Mesenchymal stem cell (in vitro differentiated cells and primary cell): ENCODE results near the gene FOXK2.
"Not testable (repeated sequence)": the region's sequence is repeated elsewhere in the genome, so short reads cannot be mapped to it uniquely, and the experiment has no call there.

ENCODE experiments used
- DNase-seq: peaks from one replicate; pipeline ENCODE4 v3.0.0-alpha.2; 2013
- H2AFZ ChIP-seq: one replicate; pipeline ENCODE4 v1.6.1; 2013; ENCODE audit warnings: low read depth, mild to moderate bottlenecking, control low read depth, inconsistent platforms, low read length, moderate library complexity
- H2AK5ac ChIP-seq: 2 replicates; pipeline ENCODE4 v1.6.1; 2013; ENCODE audit warnings: low read length, moderate library complexity, mild to moderate bottlenecking, inconsistent platforms; ENCODE audit not compliant: severe bottlenecking
- H2BK120ac ChIP-seq: one replicate; pipeline ENCODE4 v1.6.1; 2013; ENCODE audit warnings: low read depth, mild to moderate bottlenecking, inconsistent platforms, low read length, moderate library complexity
- H2BK12ac ChIP-seq, 2 experiments: one replicate each; pipeline ENCODE4 v1.6.1; 2013; ENCODE audit warnings: inconsistent platforms in 2 of 2, low read length in 2 of 2, mild to moderate bottlenecking in 2 of 2, moderate library complexity in 2 of 2, control low read depth in 1 of 2
- H2BK15ac ChIP-seq: one replicate; pipeline ENCODE4 v1.6.1; 2013; ENCODE audit warnings: mild to moderate bottlenecking, low read depth, inconsistent platforms; ENCODE audit not compliant: poor library complexity, severe bottlenecking
- H2BK5ac ChIP-seq: 2 replicates; pipeline ENCODE4 v1.6.1; 2013; ENCODE audit warnings: low read depth, mild to moderate bottlenecking, low read length, control low read depth, inconsistent platforms; ENCODE audit not compliant: poor library complexity, severe bottlenecking
- H3K14ac ChIP-seq, 2 experiments: one replicate each; pipeline ENCODE4 v1.6.1; 2013; ENCODE audit warnings: inconsistent platforms in 2 of 2, low read length in 2 of 2, control low read depth in 1 of 2, mild to moderate bottlenecking in 1 of 2, moderate library complexity in 1 of 2
- H3K18ac ChIP-seq, 2 experiments: one replicate each; pipeline ENCODE4 v1.6.1; 2013; ENCODE audit warnings: inconsistent platforms in 2 of 2, low read length in 2 of 2, control low read depth in 1 of 2, low read depth in 1 of 2, mild to moderate bottlenecking in 1 of 2
- H3K23ac ChIP-seq, 2 experiments: one replicate each; pipeline ENCODE4 v1.6.1; 2013; ENCODE audit warnings: inconsistent platforms in 2 of 2, low read length in 2 of 2, mild to moderate bottlenecking in 2 of 2, moderate library complexity in 2 of 2, control low read depth in 1 of 2
- H3K27ac ChIP-seq: 2 replicates; pipeline ENCODE4 v1.5.1; 2013; ENCODE audit warnings: mild to moderate bottlenecking, moderate library complexity, low read length, control low read depth, inconsistent platforms; ENCODE audit not compliant: poor library complexity, severe bottlenecking
- H3K27me3 ChIP-seq, 2 experiments: 2 replicates each; pipeline versions ENCODE4 v1.6.1 to v1.7.0; 2013; ENCODE audit warnings: low read length in 2 of 2, mild to moderate bottlenecking in 2 of 2, moderate library complexity in 2 of 2, control low read depth in 1 of 2, inconsistent platforms in 1 of 2; ENCODE audit not compliant: control insufficient read depth in 1 of 2, insufficient read depth in 1 of 2
- H3K36me3 ChIP-seq, 2 experiments: 2 replicates each; pipeline versions ENCODE4 v1.6.1 to v1.7.0; 2013; ENCODE audit warnings: low read length in 2 of 2, control low read depth in 1 of 2, inconsistent platforms in 1 of 2, low read depth in 1 of 2, mild to moderate bottlenecking in 1 of 2; ENCODE audit not compliant: insufficient read depth in 2 of 2, control insufficient read depth in 1 of 2
- H3K4ac ChIP-seq, 2 experiments: one replicate each; pipeline ENCODE4 v1.6.1; 2013; ENCODE audit warnings: inconsistent platforms in 2 of 2, low read length in 2 of 2, mild to moderate bottlenecking in 2 of 2, moderate library complexity in 2 of 2, control low read depth in 1 of 2, low read depth in 1 of 2
- H3K4me1 ChIP-seq: 2 replicates; pipeline ENCODE4 v1.6.1; 2013; ENCODE audit warnings: low read depth, low read length, control low read depth; ENCODE audit not compliant: control insufficient read depth, insufficient read depth
- H3K4me2 ChIP-seq: 2 replicates; pipeline ENCODE4 v1.6.1; 2013; ENCODE audit warnings: low read length, mild to moderate bottlenecking, inconsistent platforms; ENCODE audit not compliant: poor library complexity, severe bottlenecking
- H3K4me3 ChIP-seq, 2 experiments: 2 replicates each; pipeline versions ENCODE4 v1.5.1 to v1.7.0; 2013; ENCODE audit warnings: low read length in 2 of 2, mild to moderate bottlenecking in 2 of 2, control low read depth in 1 of 2, low read depth in 1 of 2; ENCODE audit not compliant: insufficient read depth in 1 of 2
- H3K79me1 ChIP-seq: replicated peaks from 2 replicates; pipeline ENCODE4 v1.6.1; 2013; ENCODE audit warnings: mild to moderate bottlenecking, control low read depth, low read length, inconsistent platforms; ENCODE audit not compliant: poor library complexity, severe bottlenecking
- H3K9ac ChIP-seq: 2 replicates; pipeline ENCODE4 v1.7.0; 2013; ENCODE audit warnings: mild to moderate bottlenecking, low read length, moderate library complexity
- H3K9me3 ChIP-seq: 2 replicates; pipeline ENCODE4 v1.7.0; 2013; ENCODE audit warnings: mild to moderate bottlenecking, low read length; ENCODE audit not compliant: control insufficient read depth
- H4K8ac ChIP-seq: one replicate; pipeline ENCODE4 v1.6.1; 2013; ENCODE audit warnings: inconsistent platforms, mild to moderate bottlenecking, low read length, moderate library complexity
- H4K91ac ChIP-seq: one replicate; pipeline ENCODE4 v1.6.1; 2013; ENCODE audit warnings: mild to moderate bottlenecking, low read length, inconsistent platforms
- WGBS: methylation state at CpG from one replicate; pipeline ENCODE4 v1.1.7; 2013; ENCODE audit warnings: mixed read lengths; 5-methylcytosine and 5-hydroxymethylcytosine counted together

The FOXK2 gene

DNA sequence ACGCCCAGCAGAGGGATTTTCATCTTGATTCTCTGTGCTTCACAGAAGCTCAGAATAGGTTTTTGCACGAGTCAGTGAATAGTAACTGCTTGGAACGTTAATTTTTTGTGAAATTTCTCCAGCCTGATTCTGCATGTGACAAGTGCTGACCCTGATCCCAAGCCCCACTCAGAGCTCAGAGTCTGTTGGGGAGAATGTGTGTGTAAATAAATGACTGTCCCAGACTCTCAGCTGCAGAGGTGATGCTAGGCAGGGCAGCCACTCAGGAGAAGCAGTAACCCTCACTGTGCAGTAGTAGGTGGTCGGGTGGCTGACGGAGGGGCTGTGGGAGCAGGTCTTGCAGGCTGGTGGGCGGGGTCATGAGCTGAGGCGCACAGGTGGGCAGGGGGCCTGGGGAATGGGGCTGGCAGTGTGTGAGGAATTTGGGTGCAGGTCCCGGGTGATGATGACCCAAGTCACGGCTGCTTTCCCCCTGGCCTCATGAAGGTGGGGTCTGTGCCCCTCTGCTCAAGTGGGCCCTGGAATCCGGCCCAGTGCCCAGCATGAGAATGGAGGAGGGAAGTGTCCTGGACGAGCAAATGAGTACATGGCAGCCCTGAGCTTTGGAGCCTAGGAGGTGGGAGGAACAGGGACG is 16.3 kb upstream of the FOXK2 start:
- H2BK15ac ChIP-seq, result no peak overlapping the region
- H3K4ac ChIP-seq, result no peak overlapping the region
- H3K14ac ChIP-seq, result no peak overlapping the region
- H3K9ac ChIP-seq, result no peak overlapping the region
- no peak overlapping the region for H4K8ac ChIP-seq
- H3K4me3 ChIP-seq, result no peak overlapping the region
- no peaks in the 10 kb centered on the region for H3K36me3 ChIP-seq
- WGBS, result 84% methylated on average over 12 of the region's 12 CpGs
- no peak overlapping the region for H3K18ac ChIP-seq
- H3K23ac ChIP-seq, result no peak overlapping the region
- no peaks in the 10 kb centered on the region for H3K9me3 ChIP-seq
- H4K91ac ChIP-seq, result no peak overlapping the region
- no peak overlapping the region for H2BK12ac ChIP-seq
- H2AFZ ChIP-seq, result no peak overlapping the region
- no peak for DNase-seq
- H3K79me1 ChIP-seq, result no peaks in the 10 kb centered on the region
- H3K4me1 ChIP-seq, result peaks cover 3% of the 10 kb centered on the region
- no peak overlapping the region for H3K4me2 ChIP-seq
- no peak overlapping the region for H2AK5ac ChIP-seq
- peaks cover 0 to 3% of the 10 kb centered on the region in 2 experiments for H3K27me3 ChIP-seq
- H2BK5ac ChIP-seq, result no peak overlapping the region
- no peak overlapping the region for H3K27ac ChIP-seq
- H2BK120ac ChIP-seq, result no peak overlapping the region

DNA sequence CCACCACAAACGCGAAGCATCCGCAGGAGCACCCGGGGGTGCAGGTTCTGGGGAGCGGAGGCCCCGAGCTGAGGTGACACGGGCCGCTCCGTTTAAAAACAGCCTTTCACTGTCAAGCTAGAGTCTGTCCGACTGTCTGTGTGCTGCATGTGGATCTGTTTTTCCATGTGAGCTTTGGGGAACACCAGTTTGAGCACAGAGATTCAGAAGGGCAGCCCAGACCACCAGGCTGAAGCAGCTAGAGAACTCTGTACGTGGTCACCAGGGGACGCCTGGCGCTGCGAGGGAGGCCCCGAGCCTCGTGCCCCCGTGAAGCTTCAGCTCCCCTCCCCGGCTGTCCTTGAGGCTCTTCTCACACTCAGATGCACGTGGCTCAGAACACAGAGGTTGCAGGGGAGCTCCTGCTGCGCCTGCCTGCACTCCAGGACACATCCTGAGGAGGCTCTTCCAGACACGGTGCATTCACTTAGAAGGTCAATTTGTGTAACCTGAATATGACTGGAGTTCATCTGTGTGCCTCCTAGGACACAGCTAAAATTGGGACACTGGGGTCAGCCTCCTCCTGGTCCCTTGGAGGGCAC is 15.7 kb upstream of the FOXK2 start:
- H3K9me3 ChIP-seq, result no peaks in the 10 kb centered on the region

DNA sequence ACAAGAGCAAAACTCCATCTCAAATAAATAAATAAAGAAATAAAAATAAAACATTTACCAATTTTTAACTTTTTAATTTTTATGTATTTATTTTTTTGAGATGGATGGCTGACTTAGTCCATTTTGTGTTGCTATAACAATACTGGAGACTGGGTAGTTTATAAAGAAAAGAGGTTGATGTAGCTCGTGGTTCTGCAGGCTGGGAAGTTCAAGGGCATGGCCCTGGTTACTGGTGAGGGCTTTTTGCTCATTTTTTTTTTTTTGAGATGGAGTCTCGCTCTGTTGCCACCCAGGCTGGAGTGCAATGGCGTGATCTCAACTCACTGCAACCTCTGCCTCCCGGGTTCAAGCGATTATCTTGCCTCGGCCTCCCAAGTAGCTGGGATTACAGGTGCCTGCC is 14.2 kb upstream of the FOXK2 start:
- Histone ChIP-seq H3K9ac (no peak overlapping the region), H3K36me3 (no peaks in the 10 kb centered on the region), H3K4ac (no peak overlapping the region), H3K4me1 (peaks cover 2% of the 10 kb centered on the region), H3K4me3 (no peak overlapping the region), H4K8ac (no peak overlapping the region), H3K4me2 (no peak overlapping the region), H3K79me1 (no peaks in the 10 kb centered on the region), H2AK5ac (no peak overlapping the region), H2BK12ac (no peak overlapping the region), H2BK120ac (no peak overlapping the region), H3K27me3 (peaks cover 0 to 3% of the 10 kb centered on the region in 2 experiments), H3K23ac (no peak overlapping the region), H3K14ac (no peak overlapping the region), H2AFZ (no peak overlapping the region), H2BK5ac (no peak overlapping the region), H2BK15ac (no peak overlapping the region), H4K91ac (no peak overlapping the region), H3K27ac (no peak overlapping the region), H3K18ac (no peak overlapping the region), H3K9me3 (no peaks in the 10 kb centered on the region)
- no peak for DNase-seq
- WGBS, result 91% methylated on average over 6 of the region's 6 CpGs

More for the DNA sequence above, 15.7 kb upstream of the FOXK2 start:
- H3K4ac ChIP-seq, result no peak overlapping the region
- no peak overlapping the region for H4K8ac ChIP-seq
- H3K79me1 ChIP-seq, result no peaks in the 10 kb centered on the region
- no peak overlapping the region for H2BK120ac ChIP-seq
- no peak overlapping the region for H2BK12ac ChIP-seq
- no peak overlapping the region for H2AK5ac ChIP-seq
- no peaks in the 10 kb centered on the region for H3K36me3 ChIP-seq
- H3K4me2 ChIP-seq, result no peak overlapping the region
- no peak overlapping the region for H2AFZ ChIP-seq
- no peak overlapping the region for H3K27ac ChIP-seq
- WGBS, result 90% methylated on average over 21 of the region's 21 CpGs
- no peak overlapping the region for H2BK15ac ChIP-seq
- no peak for DNase-seq
- no peak overlapping the region for H3K23ac ChIP-seq
- no peak overlapping the region for H2BK5ac ChIP-seq
- H3K18ac ChIP-seq, result no peak overlapping the region
- no peak overlapping the region for H3K14ac ChIP-seq
- no peak overlapping the region for H3K9ac ChIP-seq
- H3K4me1 ChIP-seq, result peaks cover 3% of the 10 kb centered on the region
- H3K4me3 ChIP-seq, result no peak overlapping the region
- peaks cover 0 to 3% of the 10 kb centered on the region in 2 experiments for H3K27me3 ChIP-seq
- no peak overlapping the region for H4K91ac ChIP-seq

DNA sequence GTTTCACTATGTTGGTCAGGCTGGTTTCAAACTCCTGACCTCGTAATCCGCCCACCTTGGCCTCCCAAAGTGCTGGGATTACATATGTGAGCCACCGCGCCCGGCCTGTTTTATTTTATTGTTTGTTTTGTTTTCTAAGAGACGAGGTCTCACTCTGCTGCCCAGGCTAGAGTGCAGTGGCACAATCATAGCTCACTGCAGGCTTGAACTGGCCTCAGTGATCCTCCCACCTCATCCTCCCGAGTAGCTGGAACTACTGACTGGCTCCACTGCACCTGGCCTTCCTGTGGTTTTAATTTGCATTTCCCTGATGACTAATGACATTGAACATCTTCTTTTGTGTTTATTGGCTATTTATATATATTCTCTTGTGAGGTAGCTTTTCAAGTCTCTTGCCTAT is 13.1 kb upstream of the FOXK2 start:
- not testable (repeated sequence) for H3K4me3 ChIP-seq, H3K23ac ChIP-seq, H3K9ac ChIP-seq, H3K79me1 ChIP-seq, H2BK15ac ChIP-seq, H3K14ac ChIP-seq, H2BK12ac ChIP-seq, H3K9me3 ChIP-seq, H3K4me1 ChIP-seq, H3K27me3 ChIP-seq, H3K4ac ChIP-seq, H3K27ac ChIP-seq, H3K4me2 ChIP-seq, H3K18ac ChIP-seq, H2AK5ac ChIP-seq, H2AFZ ChIP-seq, H4K8ac ChIP-seq, DNase-seq, H2BK5ac ChIP-seq, H4K91ac ChIP-seq, H3K36me3 ChIP-seq, H2BK120ac ChIP-seq
- WGBS, result 83% methylated on average over 7 of the region's 7 CpGs
